Retina (tissue), 1 donor: ENCODE data around the gene COL20A1.
A peak's percentile ranks its signal among the peaks of the same experiment; 100 is the strongest.
"Not testable (repeated sequence)": the region's sequence is repeated elsewhere in the genome, so short reads cannot be mapped to it uniquely, and the experiment has no call there.

Source experiments
- DNase-seq: peaks from one replicate; pipeline ENCODE4 v3.0.0-alpha.2; 2016

The COL20A1 gene

GRCh38 chr20:63292292-63292701 lies 689 bp upstream of the COL20A1 start:
- no peak for DNase-seq

- peak; percentile 15 for DNase-seq
These were observed 470 bp downstream of the COL20A1 start for GRCh38 chr20:63293456-63293855.

GRCh38 chr20:63293871-63294535 lies 1.0 kb downstream of the COL20A1 start:
- peak; percentile 8 for DNase-seq

GRCh38 chr20:63294536-63294900 lies 1.5 kb downstream of the COL20A1 start:
- no peak for DNase-seq

GRCh38 chr20:63295018-63295417 lies 2.0 kb downstream of the COL20A1 start:
- DNase-seq, result no peak

- DNase-seq, result no peak
These were observed 2.4 kb downstream of the COL20A1 start for GRCh38 chr20:63295422-63295821.

- no peak for DNase-seq
These were observed 2.9 kb downstream of the COL20A1 start for GRCh38 chr20:63295846-63296245.

GRCh38 chr20:63296531-63297299 lies 3.7 kb downstream of the COL20A1 start:
- no peak for DNase-seq

GRCh38 chr20:63297371-63297781 lies 4.4 kb downstream of the COL20A1 start:
- no peak for DNase-seq

GRCh38 chr20:63297796-63298572 lies 5.0 kb downstream of the COL20A1 start:
- DNase-seq, result no peak

- no peak for DNase-seq
These were observed 5.8 kb downstream of the COL20A1 start for GRCh38 chr20:63298731-63299312.

GRCh38 chr20:63301671-63302070 lies 8.7 kb downstream of the COL20A1 start:
- DNase-seq, result no peak

GRCh38 chr20:63303095-63303666 lies 10.2 kb downstream of the COL20A1 start:
- no peak for DNase-seq

- DNase-seq, result no peak
These were observed 12.4 kb downstream of the COL20A1 start for GRCh38 chr20:63305393-63305792.

GRCh38 chr20:63305933-63306672 lies 13.1 kb downstream of the COL20A1 start:
- DNase-seq, result not testable (repeated sequence)

GRCh38 chr20:63306673-63307537 lies 13.9 kb downstream of the COL20A1 start:
- DNase-seq, result no peak

GRCh38 chr20:63307538-63308217 lies 14.7 kb downstream of the COL20A1 start:
- DNase-seq, result no peak

- no peak for DNase-seq
These were observed 15.4 kb downstream of the COL20A1 start for GRCh38 chr20:63308218-63308911.

- peak; percentile 91 for DNase-seq
These were observed 16.5 kb downstream of the COL20A1 start for GRCh38 chr20:63309261-63310071.
